HG03520 (cell line): ENCODE measurements around the gene LETM1.

ENCODE experiments used
- ATAC-seq: cut with Tn5 transposase; IDR thresholded peaks from one replicate; pipeline ENCODE4 v1.9.1; 2021; ENCODE audit warnings: mild to moderate bottlenecking, moderate library complexity; ENCODE audit not compliant: unreplicated experiment

LETM1 gene

GRCh38 chr4:1830234-1830633 is 25.7 kb downstream of the LETM1 start:
- ATAC-seq = no peak

- no peak for ATAC-seq
Measured at GRCh38 chr4:1826531-1827350, 29.2 kb downstream of the LETM1 start.

GRCh38 chr4:1825326-1825725 is 30.6 kb downstream of the LETM1 start:
- no peak for ATAC-seq

- ATAC-seq = no peak
Measured at GRCh38 chr4:1824746-1825145, 31.2 kb downstream of the LETM1 start.

- no peak for ATAC-seq
Measured at GRCh38 chr4:1823545-1823932, 32.4 kb downstream of the LETM1 start.

- ATAC-seq = no peak
Measured at GRCh38 chr4:1822568-1823544, 33.1 kb downstream of the LETM1 start.

GRCh38 chr4:1821679-1822567 is 34.0 kb downstream of the LETM1 start:
- ATAC-seq = no peak

- ATAC-seq = no peak
Measured at GRCh38 chr4:1819816-1820215, 36.1 kb downstream of the LETM1 start.

GRCh38 chr4:1819284-1819683 is 36.7 kb downstream of the LETM1 start:
- no peak for ATAC-seq

GRCh38 chr4:1815997-1816860 is 39.7 kb downstream of the LETM1 start:
- no peak for ATAC-seq

- ATAC-seq = no peak
Measured at GRCh38 chr4:1815096-1815996, 40.6 kb downstream of the LETM1 start.

- no peak for ATAC-seq
Measured at GRCh38 chr4:1814453-1814852, 41.5 kb downstream of the LETM1 start.

GRCh38 chr4:1813915-1814314 is 42.0 kb downstream of the LETM1 start:
- no peak for ATAC-seq

- no peak for ATAC-seq
Measured at GRCh38 chr4:1813231-1813630, 42.7 kb downstream of the LETM1 start.

- no peak for ATAC-seq
Measured at GRCh38 chr4:1812720-1813119, 43.2 kb downstream of the LETM1 start.

GRCh38 chr4:1810765-1811164 is 45.2 kb downstream of the LETM1 start:
- ATAC-seq = no peak

GRCh38 chr4:1809754-1810502 is 46.0 kb downstream of the LETM1 start:
- no peak for ATAC-seq
